Mononuclear cell (primary cell): Measurements from ENCODE around the gene RPL37A. TPM values are rescaled to one million over a fixed set of nuclear protein-coding genes. Genes with fewer than 3 reads are reported as not detected.

ENCODE experiments used
- H3K27me3 ChIP-seq: 2 replicates; pipeline ENCODE4 v1.6.0; 2011; ENCODE audit warnings: low read length, control low read depth; ENCODE audit not compliant: insufficient read depth
- H3K4me1 ChIP-seq: 2 replicates; pipeline ENCODE4 v1.5.1; 2011; ENCODE audit warnings: mild to moderate bottlenecking, low read length, control low read depth; ENCODE audit not compliant: insufficient read depth
- H3K4me3 ChIP-seq: 2 replicates; pipeline ENCODE4 v1.5.1; 2011; ENCODE audit warnings: mild to moderate bottlenecking, low read length, moderate library complexity
- H3K9me3 ChIP-seq: 2 replicates; pipeline ENCODE4 v1.5.1; 2011; ENCODE audit warnings: low read depth, mild to moderate bottlenecking, control low read depth, low read length
- total RNA-seq: library from RNA; depleted of rRNA; stranded (reverse); fragments of >200 nt; gene quantifications from one replicate; pipeline ENCODE4 v1.2.3, GENCODE V29; 2012

Gene RPL37A
- total RNA-seq, 1 donor, result 1,276 TPM

DNA sequence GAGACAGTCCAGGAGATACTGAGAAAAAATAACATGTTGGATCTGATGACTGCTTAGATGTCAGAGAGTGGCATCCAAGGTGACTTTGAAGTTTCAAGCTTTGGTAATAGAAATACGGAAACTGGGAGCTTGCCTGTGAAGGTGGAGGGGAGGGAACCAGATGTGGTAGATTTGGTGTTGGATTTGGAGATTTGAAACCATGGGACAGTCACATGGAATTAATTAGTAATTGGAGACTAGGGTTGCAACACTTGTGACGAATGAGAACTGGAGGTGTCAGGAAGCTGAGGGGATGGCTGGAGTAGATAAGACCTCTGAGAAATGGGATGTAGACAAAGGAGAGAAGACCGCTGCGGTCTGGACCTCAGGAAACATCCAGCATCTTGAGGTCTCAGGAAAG is 46.7 kb downstream of the RPL37A start:
- peaks cover 2% of the 10 kb centered on the region for H3K27me3 ChIP-seq
- no peaks in the 10 kb centered on the region for H3K4me1 ChIP-seq
- H3K4me3 ChIP-seq, result no peak overlapping the region
- H3K9me3 ChIP-seq, result no peaks in the 10 kb centered on the region

- H3K27me3 ChIP-seq, result peaks cover 2% of the 10 kb centered on the region
- H3K9me3 ChIP-seq, result no peaks in the 10 kb centered on the region
- H3K4me1 ChIP-seq, result no peaks in the 10 kb centered on the region
- H3K4me3 ChIP-seq, result no peak overlapping the region
Observed at GRCh38 chr2:216546241-216546640, 47.6 kb downstream of the RPL37A start.

DNA sequence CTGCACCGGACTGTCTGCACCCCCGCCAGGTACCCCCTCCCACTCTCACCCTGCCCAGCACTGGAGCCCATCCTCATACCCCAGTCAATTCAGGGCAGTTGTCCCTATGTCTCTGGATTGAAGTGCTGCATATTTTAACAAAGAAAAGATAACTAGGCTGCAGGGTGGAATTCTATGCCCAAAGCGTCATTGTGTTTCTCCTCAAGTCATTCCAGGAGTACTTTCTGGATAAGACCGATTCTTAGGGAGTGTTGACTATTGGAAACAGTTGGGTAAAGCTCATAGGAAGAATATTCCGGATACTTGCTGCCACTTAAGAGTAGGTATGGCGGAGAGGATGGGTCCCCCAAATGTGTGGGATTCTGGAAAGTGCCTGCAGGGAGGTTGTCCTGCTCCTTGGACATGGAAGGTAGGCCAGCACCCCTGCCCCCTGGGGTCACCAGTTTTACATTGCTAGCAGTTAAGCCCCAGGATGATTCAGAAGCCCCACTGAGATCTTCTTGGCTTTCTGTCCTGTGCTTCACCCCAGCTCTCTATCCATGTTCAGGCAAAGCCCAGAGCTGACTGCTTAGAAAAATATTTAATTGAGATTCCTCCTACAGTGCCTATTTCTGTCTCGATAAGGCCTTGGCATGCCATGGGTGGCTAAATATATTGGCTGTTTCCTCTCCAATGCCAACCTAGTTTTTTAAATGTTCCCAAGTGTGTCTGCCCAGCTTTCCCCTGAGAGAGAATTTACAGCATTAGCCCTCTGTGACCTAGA is 48.2 kb downstream of the RPL37A start:
- H3K27me3 ChIP-seq, result peaks cover 2% of the 10 kb centered on the region
- no peaks in the 10 kb centered on the region for H3K9me3 ChIP-seq

DNA sequence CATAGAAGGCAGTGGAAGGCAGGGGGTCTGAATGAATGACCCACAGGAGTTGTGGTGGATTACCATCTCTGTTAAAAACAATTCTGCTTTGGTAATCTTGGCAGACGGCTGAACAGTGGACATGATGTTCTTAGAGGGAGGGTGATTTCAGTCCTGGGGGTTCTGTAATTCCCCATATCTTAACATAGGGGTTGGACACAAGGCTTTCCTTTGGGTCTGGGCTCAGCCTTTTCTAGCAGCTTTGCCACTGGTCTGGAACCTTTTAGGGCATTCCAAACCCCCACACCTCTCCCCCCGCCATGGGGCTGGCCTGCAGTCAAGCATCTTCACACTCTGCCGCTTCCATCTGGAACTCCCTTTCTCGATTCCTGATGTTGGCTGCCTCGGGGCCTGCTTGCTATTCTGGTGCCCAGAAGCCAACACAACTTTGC is 50.3 kb downstream of the RPL37A start:
- Histone ChIP-seq H3K9me3 (no peaks in the 10 kb centered on the region), H3K27me3 (peaks cover 2% of the 10 kb centered on the region), H3K4me3 (no peak overlapping the region), H3K4me1 (peaks cover 5% of the 10 kb centered on the region)

More for the DNA sequence above, 48.2 kb downstream of the RPL37A start:
- Histone ChIP-seq H3K4me1 (no peaks in the 10 kb centered on the region), H3K4me3 (no peak overlapping the region)

- Histone ChIP-seq H3K4me1 (peaks cover 11% of the 10 kb centered on the region), H3K27me3 (no peaks in the 10 kb centered on the region), H3K9me3 (no peaks in the 10 kb centered on the region), H3K4me3 (no peak overlapping the region)
Observed at GRCh38 chr2:216549926-216550690, 51.5 kb downstream of the RPL37A start.

DNA sequence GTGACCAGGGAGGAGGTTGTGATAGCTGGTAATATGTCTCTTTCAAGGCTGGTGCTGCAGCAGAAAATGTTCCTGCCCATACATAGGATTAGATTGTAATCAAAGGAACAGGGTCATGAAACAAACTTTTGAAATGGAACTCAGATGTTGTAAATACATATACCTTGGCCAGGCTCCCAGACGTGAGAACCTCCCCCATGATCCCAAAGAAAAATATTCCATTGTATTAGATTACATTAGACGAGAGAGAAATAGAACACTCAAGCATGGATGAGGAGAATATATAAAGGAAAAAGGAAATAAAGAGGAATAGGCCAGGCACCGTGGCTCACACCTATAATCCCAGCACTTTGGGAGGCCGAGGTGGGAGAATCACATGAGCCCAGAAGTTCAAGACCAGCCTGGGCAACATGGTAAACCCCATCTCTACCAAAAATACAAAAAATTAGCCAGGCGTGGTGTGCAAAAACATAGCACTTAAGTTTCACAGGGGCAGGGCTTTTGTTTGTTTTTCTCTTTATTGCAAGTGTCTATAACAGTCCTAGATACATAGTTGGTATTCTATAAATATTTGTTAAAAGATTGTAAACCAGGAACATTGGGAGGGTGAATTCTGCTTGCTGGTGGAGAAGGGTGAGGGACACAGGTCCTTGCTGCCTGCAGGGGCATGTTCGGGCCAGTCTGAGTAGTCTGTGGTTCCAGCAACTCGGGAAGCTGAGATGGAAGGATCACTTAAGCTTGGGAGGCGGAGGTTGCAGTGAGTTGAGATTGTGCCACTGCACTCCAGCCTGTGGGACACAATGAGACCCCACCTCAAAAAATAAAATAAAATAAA is 52.8 kb downstream of the RPL37A start:
- Histone ChIP-seq H3K9me3 (no peaks in the 10 kb centered on the region), H3K27me3 (no peaks in the 10 kb centered on the region), H3K4me3 (no peak overlapping the region), H3K4me1 (peaks cover 18% of the 10 kb centered on the region)

- H3K4me3 ChIP-seq, result no peak overlapping the region
- H3K27me3 ChIP-seq, result no peaks in the 10 kb centered on the region
- peaks cover 18% of the 10 kb centered on the region for H3K4me1 ChIP-seq
- no peaks in the 10 kb centered on the region for H3K9me3 ChIP-seq
Observed at GRCh38 chr2:216553093-216553478, 54.4 kb downstream of the RPL37A start.

Other genes starting within 250 kb of the RPL37A start
- not detected for gene MARCHF4, start 126.4 kb upstream of the RPL37A start, total RNA-seq
- 2.6 TPM for gene SMARCAL1, start 86.4 kb upstream of the RPL37A start, total RNA-seq
- 0.52 TPM for gene IGFBP2, start 134.6 kb downstream of the RPL37A start, total RNA-seq
- gene IGFBP5, start 196.7 kb downstream of the RPL37A start, total RNA-seq, result 0.21 TPM